ENCODE results near the gene ERC1.
A peak's percentile ranks its signal among the peaks of the same experiment; 100 is the strongest.

The ERC1 gene

DNA sequence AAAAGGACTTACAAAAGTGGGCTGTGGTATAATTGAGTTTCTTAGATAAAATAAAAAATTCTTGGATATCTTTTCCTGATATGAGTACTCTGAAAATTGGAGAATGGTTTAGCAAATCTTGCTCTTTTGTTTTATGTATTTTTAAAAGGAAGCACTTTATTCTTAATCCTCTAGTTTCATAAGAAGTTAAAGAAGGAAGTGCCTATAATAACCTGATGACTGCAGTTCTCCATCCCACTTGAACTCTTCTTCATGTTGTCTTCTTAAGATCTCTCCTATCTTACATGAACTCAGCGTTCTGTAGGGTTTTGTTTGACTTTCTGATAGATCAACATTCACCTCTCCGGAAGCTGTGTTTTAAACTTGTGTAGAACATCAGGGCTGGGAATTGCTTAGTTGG, 271.0 kb downstream of the ERC1 start:
- peaks cover 8% of the 10 kb centered on the region for H3K4me1 Mint-ChIP-seq
- no peak overlapping the region for H3K4me3 Mint-ChIP-seq
- no peaks in the 10 kb centered on the region for H3K9me3 Mint-ChIP-seq
- CTCF ChIA-PET, result interaction anchor here (0.7 kb wide), 1 partner anchor 11 kb away, joined by 3 read pairs; no protein-coding TSS in a partner anchor
- DNase-seq, result no peak
- H3K36me3 Mint-ChIP-seq, result peaks cover 21% of the 10 kb centered on the region
- H3K27ac Mint-ChIP-seq, result no peak overlapping the region
- no peaks in the 10 kb centered on the region for H3K27me3 Mint-ChIP-seq

DNA sequence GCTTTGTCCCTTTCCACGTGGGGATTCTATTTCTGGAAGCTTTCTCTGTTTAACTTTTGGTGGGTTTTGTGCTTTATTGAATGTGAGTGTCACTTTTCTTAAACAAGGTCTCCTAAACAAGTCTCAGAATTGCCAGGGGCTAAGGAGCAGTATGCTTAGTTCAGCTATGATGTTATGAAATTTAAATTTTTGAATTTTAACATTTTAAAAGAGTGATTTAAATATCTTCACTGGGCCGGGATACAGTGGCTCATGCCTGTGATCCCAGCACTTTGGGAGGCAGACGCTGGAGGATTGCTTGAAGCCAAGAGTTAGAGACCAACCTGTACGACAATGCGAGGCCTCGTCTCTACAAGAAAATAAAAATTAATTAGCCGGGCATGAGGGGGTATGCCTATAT, 276.2 kb downstream of the ERC1 start:
- no peak overlapping the region for H3K27ac Mint-ChIP-seq
- CTCF ChIA-PET, result no interaction called here
- H3K9me3 Mint-ChIP-seq, result no peaks in the 10 kb centered on the region
- H3K36me3 Mint-ChIP-seq, result peaks cover 15% of the 10 kb centered on the region
- no peak overlapping the region for H3K4me3 Mint-ChIP-seq
- no peak for DNase-seq
- no peaks in the 10 kb centered on the region for H3K27me3 Mint-ChIP-seq
- peaks cover 11% of the 10 kb centered on the region for H3K4me1 Mint-ChIP-seq

DNA sequence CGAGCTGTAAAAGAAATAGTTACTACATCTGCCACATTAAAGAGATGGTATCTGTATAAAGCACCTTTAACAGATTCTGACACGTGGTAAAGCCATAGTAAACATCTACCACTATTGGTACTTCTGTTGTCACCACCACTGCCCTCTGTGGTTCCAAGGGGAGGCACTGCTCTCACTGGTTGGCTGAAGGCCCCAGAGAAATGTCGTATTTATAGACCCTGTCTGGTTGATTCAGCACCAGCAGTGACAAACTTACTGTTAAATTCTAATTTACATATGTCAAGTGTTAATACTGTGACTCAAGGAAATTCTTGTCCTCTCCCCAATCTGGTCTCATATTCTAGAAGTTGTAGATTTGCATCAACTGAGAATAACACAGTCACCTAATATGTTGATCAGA, 281.1 kb downstream of the ERC1 start:
- CTCF ChIA-PET, result interaction anchor here (0.6 kb wide), 1 partner anchor 1641 kb away, joined by 3 read pairs; no protein-coding TSS in a partner anchor
- H3K27ac Mint-ChIP-seq, result no peak overlapping the region
- H3K27me3 Mint-ChIP-seq, result no peaks in the 10 kb centered on the region

DNA sequence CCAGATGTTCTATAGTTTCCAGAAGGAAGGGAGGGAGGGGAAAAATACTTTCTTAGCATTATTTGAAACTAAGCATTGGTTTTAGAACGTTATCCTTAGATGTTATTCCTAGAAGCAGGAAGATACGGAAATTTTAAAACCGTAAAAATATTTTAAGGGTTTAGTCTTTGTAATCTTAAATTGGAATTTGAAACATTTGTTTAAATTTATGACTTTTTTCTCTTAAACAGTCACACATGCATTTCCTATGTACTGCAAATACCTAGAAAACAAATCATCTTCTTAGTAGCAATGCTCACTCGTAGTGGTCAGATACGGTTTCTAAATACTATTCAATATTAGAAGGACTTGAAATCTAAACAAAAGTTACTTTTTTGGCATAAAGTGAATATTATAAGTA, 282.0 kb downstream of the ERC1 start:
- Mint-ChIP-seq H3K27me3 (no peaks in the 10 kb centered on the region), H3K27ac (no peak overlapping the region), H3K4me3 (no peak overlapping the region), H3K9me3 (no peaks in the 10 kb centered on the region), H3K36me3 (peaks cover 4% of the 10 kb centered on the region), H3K4me1 (peaks cover 8% of the 10 kb centered on the region)
- CTCF ChIA-PET, result interaction anchor here (0.6 kb wide), 1 partner anchor 15 kb away, joined by 3 read pairs; no protein-coding TSS in a partner anchor
- no peak for DNase-seq

More for the DNA sequence above, 281.1 kb downstream of the ERC1 start:
- H3K9me3 Mint-ChIP-seq, result no peaks in the 10 kb centered on the region
- H3K4me1 Mint-ChIP-seq, result peaks cover 4% of the 10 kb centered on the region
- H3K36me3 Mint-ChIP-seq, result peaks cover 2% of the 10 kb centered on the region
- no peak for DNase-seq
- H3K4me3 Mint-ChIP-seq, result no peak overlapping the region

DNA sequence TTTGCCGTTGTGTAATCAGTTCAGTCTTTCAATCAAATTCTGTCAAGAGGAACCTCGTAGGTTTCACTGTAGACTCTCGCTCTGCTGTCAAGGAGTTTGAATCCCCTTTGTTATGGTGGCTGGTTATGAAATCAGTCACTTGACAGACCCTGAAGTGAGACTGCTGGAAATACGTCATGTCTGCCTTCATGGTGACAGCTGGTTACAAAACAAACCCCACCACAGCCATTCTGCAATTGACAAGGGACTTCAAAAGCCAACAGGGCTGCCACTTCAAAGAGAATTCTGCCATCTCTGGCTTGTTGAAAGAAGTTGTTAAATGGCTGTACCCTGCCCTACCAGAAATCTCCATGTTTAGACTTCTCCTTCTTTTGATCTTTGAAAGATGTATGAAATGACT, 286.9 kb downstream of the ERC1 start:
- Mint-ChIP-seq H3K9me3 (no peaks in the 10 kb centered on the region), H3K4me1 (peaks cover 7% of the 10 kb centered on the region), H3K27me3 (no peaks in the 10 kb centered on the region), H3K27ac (no peak overlapping the region), H3K4me3 (no peak overlapping the region), H3K36me3 (peaks cover 4% of the 10 kb centered on the region)
- peak; percentile 41 for DNase-seq
- CTCF ChIA-PET, result no interaction called here

DNA sequence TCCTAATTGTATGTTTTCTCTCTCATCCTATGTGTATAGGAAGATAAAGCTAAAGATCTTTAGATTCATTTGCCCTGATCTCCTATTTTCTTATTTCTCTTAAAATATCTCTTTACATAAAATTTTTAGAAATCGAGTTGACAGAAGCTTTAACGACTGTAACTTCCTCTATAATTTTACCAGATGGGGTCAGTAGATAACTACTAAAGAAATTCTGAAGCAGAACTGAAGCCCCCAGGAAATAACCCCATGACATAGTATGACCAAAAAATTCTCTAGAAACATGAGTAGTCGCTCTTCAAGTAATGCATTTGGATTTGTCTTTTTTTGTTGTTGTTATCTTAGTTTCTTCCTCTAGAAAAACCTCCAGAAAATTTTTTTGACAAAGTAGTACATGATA, 288.0 kb downstream of the ERC1 start:
- no peak overlapping the region for H3K4me3 Mint-ChIP-seq
- H3K9me3 Mint-ChIP-seq, result no peaks in the 10 kb centered on the region
- peaks cover 4% of the 10 kb centered on the region for H3K36me3 Mint-ChIP-seq
- H3K4me1 Mint-ChIP-seq, result peaks cover 10% of the 10 kb centered on the region
- H3K27me3 Mint-ChIP-seq, result no peaks in the 10 kb centered on the region
- CTCF ChIA-PET, result interaction anchor here (1.0 kb wide), 1 partner anchor 161 kb away, joined by 3 read pairs; no protein-coding TSS in a partner anchor
- DNase-seq, result no peak
- H3K27ac Mint-ChIP-seq, result no peak overlapping the region

DNA sequence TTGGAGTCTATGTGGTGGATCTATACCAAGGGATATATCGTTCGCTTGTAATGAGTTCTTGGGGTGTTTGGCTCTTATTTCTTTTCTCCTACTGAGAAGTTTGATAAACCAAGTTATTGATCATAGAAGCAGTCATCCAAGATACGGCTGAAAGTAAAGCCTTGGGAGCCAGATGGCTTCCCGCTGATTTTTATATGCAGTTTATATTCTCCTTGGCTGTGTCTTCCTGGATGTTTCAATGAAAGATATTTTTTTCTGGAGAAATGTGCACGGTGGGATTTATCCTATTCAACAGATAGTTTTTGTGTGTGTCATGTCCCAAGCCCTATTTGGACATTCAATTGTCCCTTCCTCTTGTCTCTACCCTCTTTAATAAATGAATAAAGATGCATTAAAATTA, 289.0 kb downstream of the ERC1 start:
- H3K4me3 Mint-ChIP-seq, result no peak overlapping the region
- H3K36me3 Mint-ChIP-seq, result peaks cover 8% of the 10 kb centered on the region
- no peaks in the 10 kb centered on the region for H3K27me3 Mint-ChIP-seq
- CTCF ChIA-PET, result no interaction called here
- no peak for DNase-seq
- H3K9me3 Mint-ChIP-seq, result no peaks in the 10 kb centered on the region
- no peak overlapping the region for H3K27ac Mint-ChIP-seq
- peaks cover 20% of the 10 kb centered on the region for H3K4me1 Mint-ChIP-seq

DNA sequence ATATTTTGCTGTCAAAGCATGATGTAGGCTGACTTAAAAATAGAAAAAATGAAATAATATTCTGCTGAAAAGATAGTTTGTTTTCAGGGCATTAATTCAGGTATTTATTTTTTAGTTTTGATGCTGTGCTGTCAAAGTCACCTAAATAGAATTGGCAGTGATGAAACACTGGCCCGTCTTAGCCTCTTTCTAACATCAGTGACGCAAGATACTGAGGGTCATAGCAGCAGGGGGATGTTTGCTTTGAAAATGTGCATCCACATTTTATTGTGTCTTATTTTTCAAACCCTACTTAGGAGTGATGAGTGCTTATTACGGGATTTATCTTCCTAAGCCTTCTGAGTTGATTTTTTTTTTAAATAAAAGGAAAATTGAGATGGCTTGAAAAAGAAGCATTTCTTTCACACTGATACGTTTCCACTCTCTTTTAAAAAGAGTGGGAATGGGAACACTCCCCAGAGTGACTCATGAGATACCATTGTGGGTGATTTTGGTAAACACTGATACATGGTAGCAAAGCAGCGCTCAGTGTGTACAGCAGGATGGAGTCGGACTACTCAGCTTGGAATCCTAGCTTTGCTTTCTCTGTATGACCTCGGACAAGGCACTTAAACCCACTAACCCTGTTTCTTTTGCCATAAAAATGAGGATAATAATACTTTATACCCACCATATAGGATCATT, 290.8 kb downstream of the ERC1 start:
- Mint-ChIP-seq H3K27me3 (no peaks in the 10 kb centered on the region), H3K36me3 (peaks cover 7% of the 10 kb centered on the region), H3K27ac (no peak overlapping the region), H3K4me3 (no peak overlapping the region), H3K9me3 (no peaks in the 10 kb centered on the region), H3K4me1 (peaks cover 21% of the 10 kb centered on the region)
- no peak for DNase-seq
- CTCF ChIA-PET, result no interaction called here

DNA sequence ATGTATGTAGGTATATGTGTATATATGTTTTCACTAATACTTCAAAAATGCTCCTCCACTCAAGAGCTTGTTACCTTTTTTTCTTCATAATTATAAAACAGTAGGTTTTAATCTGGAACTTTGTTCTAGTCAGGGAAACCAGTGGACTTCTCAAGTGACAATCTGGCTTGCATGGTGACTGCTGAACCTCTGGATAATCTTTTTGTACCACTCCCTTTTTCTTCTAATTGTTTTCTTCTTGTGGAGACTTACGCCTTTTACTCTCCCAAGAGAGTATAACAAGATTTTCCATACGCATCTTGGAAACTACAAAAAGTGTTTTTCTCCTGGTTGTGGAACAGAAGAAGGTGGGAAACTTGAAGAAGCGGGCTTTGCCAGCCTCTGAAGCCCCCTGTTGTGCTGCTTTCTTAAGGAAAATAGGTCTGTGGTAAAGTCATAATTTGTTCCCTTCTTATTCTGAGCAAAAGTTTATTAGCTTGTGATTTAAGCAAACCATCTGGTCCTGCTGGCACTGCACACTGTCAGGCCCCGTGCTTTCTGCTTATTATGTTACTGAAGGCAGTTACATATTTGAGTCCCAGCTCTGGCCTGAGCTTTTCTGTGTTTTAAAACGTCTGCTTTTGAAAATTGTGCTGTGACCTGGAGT, 291.8 kb downstream of the ERC1 start:
- CTCF ChIA-PET, result no interaction called here
- no peak overlapping the region for H3K27ac Mint-ChIP-seq

DNA sequence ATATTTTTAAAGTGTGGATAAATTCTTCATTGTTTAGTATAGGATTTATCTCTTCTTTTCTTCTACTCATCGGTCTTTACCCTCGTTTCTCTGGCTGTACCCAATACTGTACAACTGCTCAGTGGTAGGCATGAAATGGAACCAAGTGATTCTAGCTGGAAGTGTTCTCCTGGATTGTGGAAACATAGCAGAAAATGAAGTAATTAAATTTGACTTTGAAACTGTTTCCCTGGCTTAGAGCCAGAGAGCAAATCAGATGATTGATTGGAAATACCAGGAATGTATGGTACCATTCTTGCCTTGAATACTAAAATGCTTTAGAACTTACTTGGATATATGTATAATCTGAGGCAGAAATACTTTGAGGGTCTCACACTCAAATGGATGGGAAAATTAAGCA, 292.3 kb downstream of the ERC1 start:
- Mint-ChIP-seq H3K36me3 (peaks cover 4% of the 10 kb centered on the region), H3K9me3 (no peaks in the 10 kb centered on the region), H3K4me1 (peaks cover 15% of the 10 kb centered on the region), H3K27me3 (no peaks in the 10 kb centered on the region), H3K27ac (no peak overlapping the region), H3K4me3 (no peak overlapping the region)
- DNase-seq, result no peak
- CTCF ChIA-PET, result no interaction called here

More for the DNA sequence above, 291.8 kb downstream of the ERC1 start:
- Mint-ChIP-seq H3K4me1 (peaks cover 20% of the 10 kb centered on the region), H3K27me3 (no peaks in the 10 kb centered on the region), H3K4me3 (no peak overlapping the region), H3K36me3 (peaks cover 4% of the 10 kb centered on the region), H3K9me3 (no peaks in the 10 kb centered on the region)
- no peak for DNase-seq

DNA sequence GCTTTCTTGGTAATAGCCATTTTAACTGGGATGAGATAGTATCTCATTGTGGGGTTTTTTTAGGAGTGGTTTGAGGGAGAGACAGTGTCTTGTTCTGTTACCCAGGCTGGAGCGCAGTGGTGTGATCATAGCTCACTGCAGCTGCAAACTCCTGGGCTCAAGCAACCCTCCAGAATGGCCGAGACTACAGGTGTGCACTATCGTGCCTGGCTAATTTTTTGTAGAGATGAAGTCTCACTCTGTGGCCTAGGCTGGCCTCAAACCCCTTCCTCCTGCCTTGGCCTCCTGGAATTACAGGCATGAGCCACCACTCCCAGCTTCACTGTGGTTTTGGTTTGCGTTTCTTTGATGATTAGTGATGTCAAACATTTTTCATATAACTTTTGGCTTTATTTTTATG, 293.6 kb downstream of the ERC1 start:
- no peaks in the 10 kb centered on the region for H3K27me3 Mint-ChIP-seq
- CTCF ChIA-PET, result no interaction called here
- no peaks in the 10 kb centered on the region for H3K9me3 Mint-ChIP-seq
- H3K4me3 Mint-ChIP-seq, result no peak overlapping the region
- DNase-seq, result no peak
- peaks cover 14% of the 10 kb centered on the region for H3K4me1 Mint-ChIP-seq
- no peak overlapping the region for H3K27ac Mint-ChIP-seq
- peaks cover 4% of the 10 kb centered on the region for H3K36me3 Mint-ChIP-seq

DNA sequence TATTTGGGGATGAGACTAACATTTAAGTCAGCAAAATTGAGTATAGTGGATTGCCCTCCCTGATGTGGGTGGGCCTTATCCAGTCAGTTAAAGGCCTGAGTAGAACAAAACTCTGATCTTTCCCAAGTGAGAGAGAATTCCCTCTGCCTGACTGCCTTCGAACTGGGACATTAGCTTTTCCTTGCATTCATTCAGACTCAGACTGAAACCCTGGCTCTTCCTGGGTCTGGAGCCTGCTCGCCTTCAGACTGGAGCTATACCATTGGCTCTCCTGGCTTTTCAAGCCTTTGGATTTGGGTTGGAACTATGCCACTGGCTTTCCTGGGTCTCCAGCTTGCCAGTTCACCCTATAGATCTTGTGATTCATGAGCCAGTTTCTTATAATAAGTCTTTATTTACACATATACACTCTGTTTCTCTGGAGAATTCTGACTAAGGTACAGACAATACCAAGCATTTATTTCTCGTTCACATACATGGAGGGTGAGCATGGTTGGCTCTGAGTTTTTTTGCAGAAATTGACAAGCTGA, 296.5 kb downstream of the ERC1 start:
- CTCF ChIA-PET, result no interaction called here
- Mint-ChIP-seq H3K4me3 (no peak overlapping the region), H3K9me3 (no peaks in the 10 kb centered on the region), H3K27ac (no peak overlapping the region), H3K36me3 (peaks cover 7% of the 10 kb centered on the region), H3K4me1 (peaks cover 14% of the 10 kb centered on the region), H3K27me3 (no peaks in the 10 kb centered on the region)
- no peak for DNase-seq

DNA sequence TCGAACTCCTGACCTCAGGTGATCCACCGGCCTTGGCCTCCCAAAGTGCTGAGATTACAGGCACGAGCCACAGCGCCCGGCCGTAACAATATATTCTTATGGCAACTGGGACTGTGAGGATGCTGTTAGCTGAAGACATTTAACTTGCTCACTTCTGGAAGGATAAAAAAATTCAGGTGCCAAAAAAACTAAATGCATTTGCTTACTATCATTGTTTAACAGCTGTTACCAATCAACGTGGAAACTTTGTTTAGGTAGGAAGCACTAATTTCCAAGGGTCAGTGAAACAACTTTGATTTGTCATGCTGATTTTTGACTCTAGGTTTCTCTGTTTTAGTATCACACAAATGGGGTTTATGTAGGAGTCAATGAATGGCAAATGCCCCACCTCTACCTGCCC, 297.3 kb downstream of the ERC1 start:
- H3K27me3 Mint-ChIP-seq, result no peaks in the 10 kb centered on the region
- no peak overlapping the region for H3K4me3 Mint-ChIP-seq
- peaks cover 7% of the 10 kb centered on the region for H3K36me3 Mint-ChIP-seq
- CTCF ChIA-PET, result no interaction called here
- peaks cover 14% of the 10 kb centered on the region for H3K4me1 Mint-ChIP-seq
- no peak overlapping the region for H3K27ac Mint-ChIP-seq
- no peaks in the 10 kb centered on the region for H3K9me3 Mint-ChIP-seq
- DNase-seq, result no peak

DNA sequence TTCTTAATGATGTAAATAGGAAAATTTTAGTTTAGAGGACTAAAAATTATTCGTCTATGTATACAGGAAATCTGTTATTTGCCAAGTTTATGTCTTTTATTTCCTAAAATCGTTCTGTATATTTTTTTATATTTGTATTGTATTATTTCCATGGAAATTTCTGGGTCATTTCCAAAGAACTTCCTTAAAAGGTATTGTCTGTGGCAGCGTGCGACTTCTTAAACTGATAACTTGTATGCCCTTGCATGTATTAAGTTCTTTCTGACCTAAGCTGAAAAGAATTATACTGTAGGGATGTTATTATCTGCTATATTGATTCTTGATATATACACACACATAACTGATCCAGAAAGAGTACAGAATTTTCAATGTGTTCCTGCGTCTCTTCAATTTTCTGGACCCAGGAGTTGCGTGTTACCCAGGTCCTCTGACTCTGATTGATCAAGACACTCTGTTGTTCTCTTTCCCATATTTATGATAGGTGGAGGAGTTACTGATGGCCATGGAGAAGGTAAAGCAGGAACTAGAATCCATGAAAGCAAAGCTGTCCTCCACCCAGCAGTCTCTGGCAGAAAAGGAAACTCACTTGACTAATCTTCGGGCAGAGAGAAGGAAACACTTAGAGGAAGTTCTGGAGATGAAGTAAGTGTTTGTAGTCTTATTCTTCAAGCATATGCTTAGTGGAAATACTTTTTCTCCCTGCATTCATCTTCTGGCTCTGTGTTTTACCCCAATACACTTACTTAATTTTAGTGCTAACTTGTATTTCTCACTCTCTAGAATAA, 298.5 kb downstream of the ERC1 start:
- H3K27ac Mint-ChIP-seq, result no peak overlapping the region
- CTCF ChIA-PET, result no interaction called here
- peaks cover 6% of the 10 kb centered on the region for H3K4me1 Mint-ChIP-seq
- DNase-seq, result no peak
- H3K4me3 Mint-ChIP-seq, result no peak overlapping the region
- peaks cover 8% of the 10 kb centered on the region for H3K36me3 Mint-ChIP-seq
- no peaks in the 10 kb centered on the region for H3K9me3 Mint-ChIP-seq
- no peaks in the 10 kb centered on the region for H3K27me3 Mint-ChIP-seq

Data from activated naive CD4-positive, alpha-beta T cell treated with anti-CD3 and anti-CD28 coated beads, Interleukin-2, amount 10 ng/mL, durations not matched to agents 7 days and 5 days (primary cell).